Neural progenitor cell (in vitro differentiated cells): ENCODE data around the gene VWA5A. TPM values are rescaled to one million over a fixed set of nuclear protein-coding genes. Genes with fewer than 3 reads are reported as not detected.

Experiments used
- DNase-seq: peaks from one replicate; pipeline ENCODE4 v3.0.0-alpha.2; 2016; ENCODE audit warnings: low spot score
- H2AFZ ChIP-seq: fragments of 200-600 bp; sonication (generic); replicated peaks from 2 replicates; pipeline ENCODE4 v1.6.1; 2016; ENCODE audit warnings: antibody characterized with exemption
- H3F3A ChIP-seq: fragments of 200-600 bp; sonication (generic); 2 replicates; pipeline ENCODE4 v1.6.1; 2016; ENCODE audit warnings: antibody characterized with exemption, low read depth
- H3K27ac ChIP-seq: fragments of 200-600 bp; sonication (generic); 2 replicates; pipeline ENCODE4 v1.5.1; 2016; ENCODE audit warnings: mild to moderate bottlenecking
- H3K27me3 ChIP-seq: fragments of 200-600 bp; sonication (generic); 2 replicates; pipeline ENCODE4 v1.6.1; 2016; ENCODE audit warnings: mild to moderate bottlenecking, moderate library complexity
- H3K36me3 ChIP-seq: fragments of 200-600 bp; sonication (generic); 2 replicates; pipeline ENCODE4 v1.5.1; 2016
- H3K4me1 ChIP-seq: fragments of 200-600 bp; sonication (generic); 2 replicates; pipeline ENCODE4 v1.6.1; 2016; ENCODE audit warnings: mixed run types
- H3K4me2 ChIP-seq: fragments of 200-600 bp; sonication (generic); 2 replicates; pipeline ENCODE4 v1.6.1; 2016
- H3K4me3 ChIP-seq: fragments of 200-600 bp; sonication (generic); 2 replicates; pipeline ENCODE4 v1.5.1; 2016
- H3K79me2 ChIP-seq: fragments of 200-600 bp; sonication (generic); 2 replicates; pipeline ENCODE4 v1.6.1; 2016; ENCODE audit warnings: low read depth
- H3K9ac ChIP-seq: fragments of 200-600 bp; sonication (generic); 2 replicates; pipeline ENCODE4 v1.6.1; 2016
- H3K9me3 ChIP-seq: fragments of 200-600 bp; sonication (generic); 2 replicates; pipeline ENCODE4 v1.5.1; 2016; ENCODE audit warnings: low read depth
- H4K20me1 ChIP-seq: fragments of 200-600 bp; sonication (generic); 2 replicates; pipeline ENCODE4 v1.6.1; 2016; ENCODE audit warnings: low read depth
- H3K27ac Mint-ChIP-seq: 3 replicates; pipeline ENCODE4 v1.8.0; 2021; ENCODE audit warnings: mixed read lengths
- H3K27me3 Mint-ChIP-seq: 2 replicates; pipeline ENCODE4 v1.8.0; 2022; ENCODE audit warnings: low read depth, mild to moderate bottlenecking, inconsistent platforms, moderate library complexity, mixed read lengths; ENCODE audit not compliant: insufficient read depth
- H3K36me3 Mint-ChIP-seq: 3 replicates; pipeline ENCODE4 v1.8.0; 2021; ENCODE audit warnings: mixed read lengths
- H3K4me1 Mint-ChIP-seq: 3 replicates; pipeline ENCODE4 v1.8.0; 2021; ENCODE audit warnings: mixed read lengths
- H3K4me3 Mint-ChIP-seq: 3 replicates; pipeline ENCODE4 v1.8.0; 2021; ENCODE audit warnings: mild to moderate bottlenecking, moderate library complexity, mixed read lengths
- H3K9me3 Mint-ChIP-seq: 3 replicates; pipeline ENCODE4 v1.8.0; 2020; ENCODE audit warnings: mixed read lengths
- EZH2 ChIP-seq: fragments of 200-600 bp; sonication (generic); IDR thresholded peaks from 2 replicates; pipeline ENCODE4 v1.6.1; 2017; ENCODE audit warnings: antibody characterized with exemption, mild to moderate bottlenecking, moderate library complexity
- EZH2phosphoT487 ChIP-seq: fragments of 200-600 bp; sonication (generic); IDR thresholded peaks from 2 replicates; pipeline ENCODE4 v1.6.1; 2017; ENCODE audit warnings: antibody characterized with exemption
- total RNA-seq: library from RNA; depleted of rRNA; stranded (reverse); fragments of >200 nt; gene quantifications from 2 replicates; pipeline ENCODE4 v1.2.3, GENCODE V29; 2015; ENCODE audit warnings: low replicate concordance
- TF ChIP-seq, protein P1 (sequence below): fragments of 200-600 bp; sonication (generic); IDR thresholded peaks from 2 replicates; pipeline ENCODE4 v1.5.1; 2017; ENCODE audit warnings: antibody characterized with exemption, mild to moderate bottlenecking

The VWA5A gene
- total RNA-seq, 1 donor from 2014 or later = 24.5 TPM

DNA sequence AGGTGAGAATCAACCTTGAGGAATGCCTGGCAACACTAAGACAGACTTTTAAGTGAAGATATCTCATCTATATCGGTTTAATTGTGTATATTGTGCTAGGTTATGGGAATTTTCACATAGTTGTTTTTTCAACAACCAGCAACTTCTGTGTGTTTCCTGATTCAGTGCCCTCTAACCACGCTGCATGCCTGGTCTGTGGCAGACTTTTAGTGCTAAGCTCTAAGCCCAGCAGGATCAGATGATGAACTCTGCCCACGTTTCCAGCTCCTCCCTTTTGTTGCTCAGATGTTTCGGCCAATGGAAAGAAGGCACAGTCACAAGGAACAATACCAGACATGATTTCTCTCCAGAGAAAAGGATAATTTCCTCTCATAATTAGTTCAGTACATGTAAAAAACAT is 1.4 kb upstream of the VWA5A start:
- peaks cover 22% of the 10 kb centered on the region for H3K4me1 Mint-ChIP-seq
- Histone ChIP-seq H3K9ac (no peak overlapping the region), H3K4me1 (peaks cover 10% of the 10 kb centered on the region), H3K27me3 (no peaks in the 10 kb centered on the region), H2AFZ (peak overlapping the region; percentile 23), H3K36me3 (no peaks in the 10 kb centered on the region), H3K27ac (no peak overlapping the region), H3F3A (no peaks in the 10 kb centered on the region), H3K79me2 (no peaks in the 10 kb centered on the region), H4K20me1 (no peaks in the 10 kb centered on the region), H3K4me2 (no peak overlapping the region), H3K4me3 (no peak overlapping the region), H3K9me3 (no peaks in the 10 kb centered on the region)
- no peak for DNase-seq
- peaks cover 3% of the 10 kb centered on the region for H3K27me3 Mint-ChIP-seq
- H3K9me3 Mint-ChIP-seq = no peaks in the 10 kb centered on the region
- peaks cover 14% of the 10 kb centered on the region for H3K36me3 Mint-ChIP-seq
- no peak for TF ChIP-seq EZH2phosphoT487
- no peak for TF ChIP-seq EZH2
- TF ChIP-seq, protein P1, sequence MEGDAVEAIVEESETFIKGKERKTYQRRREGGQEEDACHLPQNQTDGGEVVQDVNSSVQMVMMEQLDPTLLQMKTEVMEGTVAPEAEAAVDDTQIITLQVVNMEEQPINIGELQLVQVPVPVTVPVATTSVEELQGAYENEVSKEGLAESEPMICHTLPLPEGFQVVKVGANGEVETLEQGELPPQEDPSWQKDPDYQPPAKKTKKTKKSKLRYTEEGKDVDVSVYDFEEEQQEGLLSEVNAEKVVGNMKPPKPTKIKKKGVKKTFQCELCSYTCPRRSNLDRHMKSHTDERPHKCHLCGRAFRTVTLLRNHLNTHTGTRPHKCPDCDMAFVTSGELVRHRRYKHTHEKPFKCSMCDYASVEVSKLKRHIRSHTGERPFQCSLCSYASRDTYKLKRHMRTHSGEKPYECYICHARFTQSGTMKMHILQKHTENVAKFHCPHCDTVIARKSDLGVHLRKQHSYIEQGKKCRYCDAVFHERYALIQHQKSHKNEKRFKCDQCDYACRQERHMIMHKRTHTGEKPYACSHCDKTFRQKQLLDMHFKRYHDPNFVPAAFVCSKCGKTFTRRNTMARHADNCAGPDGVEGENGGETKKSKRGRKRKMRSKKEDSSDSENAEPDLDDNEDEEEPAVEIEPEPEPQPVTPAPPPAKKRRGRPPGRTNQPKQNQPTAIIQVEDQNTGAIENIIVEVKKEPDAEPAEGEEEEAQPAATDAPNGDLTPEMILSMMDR = no peak
- no peak overlapping the region for H3K4me3 Mint-ChIP-seq
- H3K27ac Mint-ChIP-seq = no peak overlapping the region

DNA sequence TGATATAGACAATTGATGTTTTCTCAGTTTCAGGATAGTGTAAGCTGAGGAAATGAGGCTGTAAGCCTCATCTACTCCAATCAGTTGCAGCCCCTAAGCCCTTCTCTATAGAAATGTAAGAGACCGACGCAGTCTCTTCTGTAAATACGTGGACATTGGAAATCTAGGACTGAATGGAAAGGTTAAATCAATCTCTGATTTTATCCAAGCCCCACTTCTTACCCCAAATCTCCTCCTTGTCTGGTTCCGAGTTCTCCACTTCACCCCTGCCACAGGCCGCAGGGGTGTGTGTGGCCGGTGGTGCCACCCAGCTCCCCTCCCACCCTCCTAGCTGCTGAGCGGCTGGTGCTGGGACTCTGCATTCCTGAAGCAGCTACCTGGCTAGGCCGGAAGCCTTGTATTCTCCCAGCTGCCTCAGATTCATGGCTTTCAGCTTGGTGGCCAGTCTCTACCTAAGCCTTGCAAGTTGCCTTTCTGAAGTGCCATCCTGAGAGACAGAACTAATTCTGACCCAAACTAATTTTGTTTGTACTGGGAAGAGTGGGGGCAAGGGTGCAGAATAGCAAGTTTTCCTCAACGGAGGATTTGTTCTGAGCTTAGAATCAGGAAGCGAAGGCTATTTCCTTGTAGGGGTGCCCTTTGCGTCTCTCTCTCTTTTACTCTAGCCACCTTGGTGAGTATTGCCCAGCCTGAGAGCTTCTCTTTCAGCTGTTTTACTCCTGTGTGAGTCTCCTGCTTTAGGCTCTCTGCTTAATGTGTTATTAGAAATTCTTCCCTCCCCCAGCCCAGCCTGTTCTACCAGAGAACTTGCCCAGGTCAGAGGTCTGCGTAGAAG is 749 bp downstream of the VWA5A start:
- H3K27ac ChIP-seq = no peak overlapping the region
- peak; percentile 30 for DNase-seq
- TF ChIP-seq EZH2 (no peak), EZH2phosphoT487 (no peak)
- TF ChIP-seq, protein P1 = no peak
- no peaks in the 10 kb centered on the region for H4K20me1 ChIP-seq
- no peaks in the 10 kb centered on the region for H3K79me2 ChIP-seq
- peak overlapping the region; percentile 64 for H3K4me3 ChIP-seq
- peak overlapping the region; percentile 87 for H3K27ac Mint-ChIP-seq
- peak overlapping the region; percentile 81 for H2AFZ ChIP-seq
- H3K4me2 ChIP-seq = peak overlapping the region; percentile 82
- H3K36me3 ChIP-seq = no peaks in the 10 kb centered on the region
- H3K4me3 Mint-ChIP-seq = peak overlapping the region; percentile 95
- peaks cover 22% of the 10 kb centered on the region for H3K4me1 Mint-ChIP-seq
- no peaks in the 10 kb centered on the region for H3F3A ChIP-seq
- peaks cover 3% of the 10 kb centered on the region for H3K27me3 Mint-ChIP-seq
- peaks cover 26% of the 10 kb centered on the region for H3K36me3 Mint-ChIP-seq
- H3K4me1 ChIP-seq = peaks cover 10% of the 10 kb centered on the region
- H3K9me3 ChIP-seq = no peaks in the 10 kb centered on the region
- H3K27me3 ChIP-seq = no peaks in the 10 kb centered on the region
- H3K9me3 Mint-ChIP-seq = no peaks in the 10 kb centered on the region
- peak overlapping the region; percentile 16 for H3K9ac ChIP-seq

DNA sequence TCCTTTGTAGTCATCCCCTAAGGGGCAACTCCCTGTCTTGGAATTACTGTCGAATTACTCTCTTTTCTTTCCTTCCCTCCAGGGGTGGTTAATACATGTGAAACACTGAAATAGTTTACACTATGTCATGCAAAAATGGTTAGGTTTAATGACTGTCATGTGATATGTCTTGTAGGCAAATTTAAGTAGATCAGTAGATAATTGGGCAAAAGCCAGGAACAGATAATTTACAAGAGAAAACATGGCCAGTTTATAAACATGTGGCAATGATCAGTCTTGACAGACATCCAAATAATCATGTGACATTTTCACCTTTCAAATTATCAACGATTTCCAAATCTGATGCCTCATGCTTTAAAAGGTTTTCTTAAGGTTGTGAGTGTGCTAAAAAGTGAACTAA is 3.9 kb downstream of the VWA5A start:
- H3K36me3 Mint-ChIP-seq = peaks cover 41% of the 10 kb centered on the region
- DNase-seq = no peak

More for the DNA sequence above, 3.9 kb downstream of the VWA5A start:
- Histone ChIP-seq H3F3A (no peaks in the 10 kb centered on the region), H3K36me3 (peaks cover 4% of the 10 kb centered on the region), H3K4me3 (no peak overlapping the region), H3K4me1 (peaks cover 10% of the 10 kb centered on the region), H3K79me2 (no peaks in the 10 kb centered on the region), H3K4me2 (no peak overlapping the region), H3K9ac (no peak overlapping the region), H3K27me3 (no peaks in the 10 kb centered on the region), H2AFZ (no peak overlapping the region), H3K27ac (no peak overlapping the region), H4K20me1 (no peaks in the 10 kb centered on the region), H3K9me3 (no peaks in the 10 kb centered on the region)
- H3K27me3 Mint-ChIP-seq = peaks cover 4% of the 10 kb centered on the region
- no peak for TF ChIP-seq EZH2phosphoT487
- TF ChIP-seq, protein P1 = no peak
- no peak for TF ChIP-seq EZH2
- no peak overlapping the region for H3K4me3 Mint-ChIP-seq
- H3K4me1 Mint-ChIP-seq = peaks cover 20% of the 10 kb centered on the region
- H3K9me3 Mint-ChIP-seq = no peaks in the 10 kb centered on the region
- H3K27ac Mint-ChIP-seq = no peak overlapping the region
